Neural crest cell (in vitro differentiated cells): Measurements from ENCODE around the gene ADAMTS17. TPM values are rescaled to one million over a fixed set of nuclear protein-coding genes. Genes with fewer than 3 reads are reported as not detected.
A peak's percentile ranks its signal among the peaks of the same experiment; 100 is the strongest.

Experiments used
- DNase-seq: peaks from one replicate; pipeline ENCODE4 v3.0.0; 2021; ENCODE audit warnings: low read depth, mixed read lengths, low spot score
- H3K27ac Mint-ChIP-seq: one replicate; pipeline ENCODE4 v1.8.0; 2021; ENCODE audit warnings: mild to moderate bottlenecking, mixed read lengths; ENCODE audit not compliant: unreplicated experiment
- H3K27me3 Mint-ChIP-seq: 2 replicates; pipeline ENCODE4 v1.8.0; 2021; ENCODE audit warnings: low read depth, mild to moderate bottlenecking, mixed read lengths
- H3K36me3 Mint-ChIP-seq: 2 replicates; pipeline ENCODE4 v1.8.0; 2021; ENCODE audit warnings: low read depth, mild to moderate bottlenecking, mixed read lengths
- H3K4me1 Mint-ChIP-seq: 2 replicates; pipeline ENCODE4 v1.8.0; 2021; ENCODE audit warnings: mixed read lengths
- H3K4me3 Mint-ChIP-seq: one replicate; pipeline ENCODE4 v1.8.0; 2021; ENCODE audit warnings: mild to moderate bottlenecking, mixed read lengths
- H3K9me3 Mint-ChIP-seq: 2 replicates; pipeline ENCODE4 v1.8.0; 2021; ENCODE audit warnings: mixed read lengths
- CTCF ChIP-seq: fragments of 200-600 bp; sonication (generic); conservative IDR thresholded peaks from 2 replicates; pipeline ENCODE4 v1.5.0; 2021; ENCODE audit warnings: antibody characterized with exemption, mild to moderate bottlenecking
- total RNA-seq: library from RNA; stranded (reverse); gene quantifications from 2 replicates; pipeline ENCODE4 v1.2.1, GENCODE V29; 2021

Gene ADAMTS17
- total RNA-seq, 1 donor from 2014 or later, result 2.3 TPM

GRCh38 chr15:100215031-100215842 lies 126.5 kb downstream of the ADAMTS17 start:
- no peak for DNase-seq
- peak overlapping the region; percentile 53 for H3K27ac Mint-ChIP-seq
- H3K9me3 Mint-ChIP-seq, result no peaks in the 10 kb centered on the region
- no peak for TF ChIP-seq CTCF
- no peak overlapping the region for H3K4me3 Mint-ChIP-seq
- peaks cover 13% of the 10 kb centered on the region for H3K4me1 Mint-ChIP-seq
- H3K27me3 Mint-ChIP-seq, result no peaks in the 10 kb centered on the region
- no peaks in the 10 kb centered on the region for H3K36me3 Mint-ChIP-seq

- no peaks in the 10 kb centered on the region for H3K27me3 Mint-ChIP-seq
- H3K36me3 Mint-ChIP-seq, result no peaks in the 10 kb centered on the region
- DNase-seq, result no peak
- TF ChIP-seq CTCF, result no peak
- H3K4me3 Mint-ChIP-seq, result no peak overlapping the region
- H3K9me3 Mint-ChIP-seq, result no peaks in the 10 kb centered on the region
- H3K4me1 Mint-ChIP-seq, result peaks cover 13% of the 10 kb centered on the region
- H3K27ac Mint-ChIP-seq, result no peak overlapping the region
Observed at GRCh38 chr15:100211855-100212850, 129.6 kb downstream of the ADAMTS17 start.

GRCh38 chr15:100210338-100210737 lies 131.4 kb downstream of the ADAMTS17 start:
- Mint-ChIP-seq H3K27me3 (no peaks in the 10 kb centered on the region), H3K4me3 (no peak overlapping the region), H3K27ac (no peak overlapping the region), H3K36me3 (no peaks in the 10 kb centered on the region), H3K4me1 (peaks cover 18% of the 10 kb centered on the region), H3K9me3 (no peaks in the 10 kb centered on the region)
- TF ChIP-seq CTCF, result no peak
- no peak for DNase-seq

- H3K4me1 Mint-ChIP-seq, result peaks cover 18% of the 10 kb centered on the region
- no peak for DNase-seq
- no peaks in the 10 kb centered on the region for H3K36me3 Mint-ChIP-seq
- H3K9me3 Mint-ChIP-seq, result peaks cover 6% of the 10 kb centered on the region
- no peak overlapping the region for H3K4me3 Mint-ChIP-seq
- no peak overlapping the region for H3K27ac Mint-ChIP-seq
- no peak for TF ChIP-seq CTCF
- no peaks in the 10 kb centered on the region for H3K27me3 Mint-ChIP-seq
Observed at GRCh38 chr15:100208921-100209603, 132.7 kb downstream of the ADAMTS17 start.

- Mint-ChIP-seq H3K27ac (no peak overlapping the region), H3K4me3 (no peak overlapping the region), H3K27me3 (no peaks in the 10 kb centered on the region), H3K4me1 (peaks cover 22% of the 10 kb centered on the region), H3K36me3 (no peaks in the 10 kb centered on the region), H3K9me3 (peaks cover 6% of the 10 kb centered on the region)
- DNase-seq, result no peak
- no peak for TF ChIP-seq CTCF
Observed at GRCh38 chr15:100207053-100207452, 134.7 kb downstream of the ADAMTS17 start.
